Smooth muscle cell of the brain vasculature (primary cell): ENCODE results near the gene SETD3.

Source experiments
- DNase-seq: peaks from one replicate; pipeline ENCODE4 v3.0.0-alpha.2; 2012; ENCODE audit warnings: low read depth, low spot score

Gene SETD3

DNA sequence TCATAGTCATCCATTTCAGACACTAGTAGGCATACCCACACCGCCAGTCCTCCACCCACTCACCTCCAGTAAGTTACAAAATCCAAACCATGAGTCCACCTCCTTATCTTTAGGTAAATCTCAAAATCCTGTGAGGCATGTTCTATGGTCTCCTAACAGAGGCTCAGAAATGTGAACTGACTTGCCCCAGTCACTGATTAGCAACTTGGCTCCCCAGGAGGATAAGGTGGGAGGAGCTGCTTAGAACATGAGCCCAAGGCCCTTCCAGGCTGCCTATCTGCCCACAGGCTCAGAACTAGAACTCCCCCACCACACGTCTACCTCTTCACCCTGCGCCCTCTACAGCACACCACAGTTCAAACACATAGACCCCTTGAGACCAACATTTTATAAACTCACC lies 19.9 kb downstream of the SETD3 start:
- no peak for DNase-seq

DNA sequence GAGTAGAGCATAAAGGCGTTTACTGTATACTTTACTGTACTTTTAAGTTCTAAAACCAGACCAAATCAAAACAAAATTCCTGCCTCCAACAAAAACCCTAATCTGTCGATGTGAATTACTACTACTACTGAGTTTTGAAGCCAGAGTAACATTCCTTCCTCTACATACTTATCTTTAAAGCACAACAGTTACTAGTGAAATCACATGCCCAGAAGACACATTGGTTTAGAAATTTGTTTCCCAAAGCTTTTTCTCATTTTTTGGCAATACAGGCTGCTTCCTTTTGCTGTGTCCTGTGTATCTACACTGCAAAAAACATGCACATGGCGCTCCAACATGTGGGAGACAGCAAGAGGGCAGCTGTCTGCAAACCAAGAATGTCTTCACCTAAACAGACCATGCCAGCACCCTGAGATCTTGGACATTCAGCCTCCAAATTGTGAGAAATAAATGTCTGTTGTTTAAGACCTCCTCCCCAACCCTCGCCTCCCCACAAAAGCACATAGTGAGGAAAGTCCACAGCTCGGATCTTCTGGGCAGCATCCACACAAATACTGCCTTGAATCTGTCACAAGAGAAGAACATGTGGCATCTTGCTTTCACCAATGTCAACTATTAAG lies 21.1 kb downstream of the SETD3 start:
- no peak for DNase-seq

DNA sequence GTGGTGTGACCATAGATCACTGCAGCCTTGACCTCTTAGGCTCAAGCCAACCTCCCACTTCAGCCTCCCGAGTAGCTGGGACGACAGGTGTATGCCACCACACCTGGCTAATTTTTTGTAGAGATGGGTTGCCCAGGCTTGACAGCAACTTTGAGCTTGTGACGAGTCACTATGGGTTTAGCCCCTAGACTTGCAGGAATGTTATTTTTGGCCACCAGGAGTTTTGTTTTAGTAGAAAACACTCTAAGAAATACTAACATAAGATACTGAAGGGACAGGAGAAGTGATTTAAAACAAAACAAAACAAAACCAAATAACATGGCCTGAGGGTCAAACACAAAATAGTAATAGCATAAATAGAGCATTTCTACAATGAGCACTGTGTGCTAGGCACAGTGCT lies 26.4 kb downstream of the SETD3 start:
- no peak for DNase-seq

DNA sequence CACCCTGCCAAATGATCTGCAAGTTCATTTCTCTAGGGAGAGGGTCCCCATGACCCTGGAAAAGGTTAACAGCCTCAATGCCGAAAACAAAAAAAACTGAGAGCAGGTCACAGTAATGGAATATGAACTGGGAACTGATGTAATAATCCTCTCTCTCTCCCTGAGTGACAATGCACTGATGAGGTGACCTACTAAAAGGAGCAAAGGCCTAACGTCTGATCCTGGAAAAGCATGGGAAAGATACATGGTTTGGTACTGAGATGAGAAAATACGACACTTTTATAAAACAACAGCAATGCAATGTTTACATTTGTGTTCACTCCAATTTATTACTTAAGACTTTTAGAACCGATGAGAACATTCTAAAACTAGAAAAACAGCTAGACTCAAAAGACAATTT lies 27.7 kb downstream of the SETD3 start:
- DNase-seq = no peak

DNA sequence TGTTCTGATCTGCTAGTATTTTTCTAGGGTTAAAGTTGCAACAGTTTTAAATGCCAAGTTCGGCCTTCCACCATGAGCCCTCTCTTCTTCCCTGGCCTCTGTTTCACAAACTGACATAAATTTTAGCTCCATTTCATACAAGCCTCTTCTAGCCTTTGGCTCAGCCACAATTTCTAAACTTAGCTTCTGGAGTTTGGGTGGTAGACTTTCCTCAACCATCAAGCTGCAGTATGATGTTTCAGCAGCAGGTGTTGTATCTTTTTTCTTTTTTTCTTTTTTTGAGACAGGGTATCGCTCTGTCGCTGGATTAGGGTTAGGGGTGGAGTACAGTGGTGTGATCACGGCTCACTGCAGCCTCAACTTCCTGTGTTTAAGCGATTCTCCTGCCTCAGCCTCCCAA lies 29.4 kb downstream of the SETD3 start:
- DNase-seq = no peak

DNA sequence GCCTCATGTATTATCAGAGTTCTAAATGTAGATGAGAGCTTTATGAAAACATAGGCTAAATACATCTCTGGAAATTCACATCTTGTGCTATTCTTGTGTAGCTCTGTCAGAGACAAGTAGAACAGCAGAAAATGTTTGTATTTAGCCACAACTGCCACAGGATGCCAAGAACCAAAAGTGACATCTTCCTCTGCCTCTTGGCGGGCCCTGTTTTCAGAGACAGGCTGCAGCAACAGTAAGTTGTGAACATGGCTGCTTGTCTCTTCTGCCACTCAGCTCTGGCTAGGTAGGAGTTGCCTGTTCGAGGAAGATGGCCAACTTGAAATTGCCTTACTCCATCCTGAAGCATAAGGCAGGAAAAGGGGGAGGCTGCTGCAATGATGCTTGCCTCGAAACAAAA lies 30.4 kb downstream of the SETD3 start:
- DNase-seq = no peak

DNA sequence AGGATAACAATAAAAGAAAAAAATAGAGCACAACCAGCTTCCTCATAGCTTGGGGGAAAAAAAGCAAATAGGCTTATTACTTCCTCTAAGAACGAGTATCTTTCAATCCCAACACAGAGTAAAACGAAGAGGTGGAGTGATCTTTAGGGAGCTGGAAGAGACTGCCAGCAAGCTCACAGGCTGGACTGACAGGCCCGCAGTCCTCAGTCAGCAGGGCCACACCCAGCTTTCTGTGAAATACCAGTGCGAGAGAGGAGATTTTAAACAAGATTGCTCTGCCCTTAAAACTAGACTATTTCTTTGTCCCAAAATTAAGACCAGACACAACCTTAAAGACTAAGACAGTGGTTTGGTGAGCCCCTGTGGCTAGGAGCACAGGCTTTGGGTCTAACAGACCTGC lies 32.9 kb downstream of the SETD3 start:
- no peak for DNase-seq

DNA sequence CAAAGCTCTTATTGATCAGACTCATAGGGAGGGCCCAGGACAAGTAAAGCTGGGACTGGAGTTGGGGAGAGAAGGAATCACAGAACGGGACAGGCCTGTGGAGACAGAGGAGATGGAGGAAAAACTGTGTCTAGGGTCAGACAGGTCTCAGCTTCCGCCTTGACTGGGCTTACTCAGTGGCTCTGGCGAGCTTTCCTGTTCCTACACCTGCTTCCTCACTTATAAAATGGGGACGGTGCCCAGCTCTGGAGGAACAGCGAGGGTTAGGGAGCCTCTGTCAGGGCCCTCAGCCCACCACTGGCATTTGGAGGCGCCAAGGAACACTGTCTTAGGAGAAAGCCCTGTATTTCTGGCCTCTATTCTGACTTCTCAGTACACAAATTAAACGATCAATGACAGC lies 34.7 kb downstream of the SETD3 start:
- no peak for DNase-seq

DNA sequence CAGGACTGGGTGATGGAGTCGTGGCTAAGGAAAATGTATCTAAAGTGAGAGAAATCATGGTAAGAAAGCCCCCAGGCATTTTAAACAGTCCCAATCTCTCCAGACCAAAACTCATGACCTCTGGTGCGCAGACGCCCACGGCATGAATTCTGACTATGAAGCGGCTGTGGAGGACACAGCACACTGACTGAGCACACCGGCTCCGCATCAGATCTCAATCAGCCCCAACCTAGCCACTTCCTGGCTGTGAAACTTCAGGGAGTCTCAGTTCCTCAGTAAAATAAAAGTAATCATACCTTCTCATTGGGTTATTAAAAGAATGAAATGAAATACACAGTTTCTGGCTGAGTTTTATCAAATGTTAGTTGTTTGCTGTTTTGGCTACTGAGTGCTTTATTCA lies 38.7 kb downstream of the SETD3 start:
- DNase-seq = no peak

DNA sequence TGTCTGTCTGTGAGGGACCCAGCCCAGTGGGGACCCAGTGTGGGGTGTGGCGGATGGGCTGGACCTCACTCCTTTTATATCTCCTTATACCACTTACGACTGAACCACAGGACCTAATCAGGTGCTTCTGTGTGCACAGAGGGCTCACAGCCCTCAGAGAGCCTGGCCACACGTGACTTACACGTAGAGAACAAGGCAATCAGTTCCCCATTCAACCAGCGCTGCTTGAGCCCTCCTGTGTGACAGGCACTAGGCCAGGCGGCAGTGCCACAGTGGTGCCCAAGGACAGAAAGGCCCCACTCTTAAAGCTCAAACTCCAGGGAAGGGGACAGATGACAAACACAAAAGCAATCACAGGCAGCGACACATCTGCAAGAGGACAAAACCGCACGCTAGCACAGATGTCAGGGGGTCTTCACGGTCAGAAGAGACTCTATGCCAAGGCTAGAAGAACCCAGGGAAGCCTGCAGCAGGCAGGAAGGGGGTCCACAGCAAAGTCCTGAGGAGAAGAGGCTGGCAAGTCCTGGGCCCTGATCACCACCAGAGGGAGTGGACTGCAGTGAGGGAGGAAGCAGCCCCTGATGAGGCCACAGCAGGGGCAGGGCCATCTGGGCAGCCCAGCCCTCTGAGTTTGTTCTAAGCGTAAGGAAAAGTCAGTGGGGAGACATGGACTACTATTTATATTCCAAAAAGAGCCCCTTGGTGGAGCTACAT lies 39.3 kb downstream of the SETD3 start:
- no peak for DNase-seq

DNA sequence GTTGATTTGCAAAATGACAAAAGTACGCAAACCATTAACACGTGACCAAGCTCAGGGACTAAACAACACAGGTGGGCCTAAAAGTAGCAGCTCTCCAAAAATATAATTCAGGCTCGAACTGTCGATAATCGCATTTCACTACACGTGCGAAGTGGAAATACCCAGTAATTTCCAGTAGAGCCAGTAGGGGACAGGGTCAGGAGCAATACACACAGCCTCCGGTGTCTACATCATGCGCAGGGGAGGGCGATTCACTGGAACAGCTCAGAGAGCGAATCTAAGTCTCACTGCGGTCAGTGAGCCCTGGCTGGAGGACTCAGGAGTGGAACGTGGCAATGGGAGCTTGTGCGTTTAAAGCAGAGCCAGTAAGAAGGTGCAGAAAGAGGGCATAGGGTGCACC lies 40.4 kb downstream of the SETD3 start:
- DNase-seq = no peak

DNA sequence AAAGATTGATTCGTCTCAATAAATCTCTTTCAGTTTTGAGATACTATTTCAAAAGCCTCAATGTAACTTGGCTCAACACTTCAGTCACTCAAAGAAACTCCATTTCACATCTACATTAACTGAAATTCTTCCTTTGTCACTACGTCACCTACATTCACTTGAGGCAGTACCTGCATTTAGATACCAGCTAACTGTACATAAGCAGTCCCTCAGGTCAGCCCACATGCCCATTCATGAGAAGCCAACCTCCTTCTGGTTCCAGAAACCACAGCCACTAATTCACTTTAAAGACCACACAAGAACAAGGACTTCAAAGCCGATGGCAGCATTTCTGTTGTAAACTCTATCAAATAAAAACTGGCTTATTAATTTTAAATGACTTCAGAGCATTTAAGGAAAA lies 43.0 kb downstream of the SETD3 start:
- DNase-seq = no peak

DNA sequence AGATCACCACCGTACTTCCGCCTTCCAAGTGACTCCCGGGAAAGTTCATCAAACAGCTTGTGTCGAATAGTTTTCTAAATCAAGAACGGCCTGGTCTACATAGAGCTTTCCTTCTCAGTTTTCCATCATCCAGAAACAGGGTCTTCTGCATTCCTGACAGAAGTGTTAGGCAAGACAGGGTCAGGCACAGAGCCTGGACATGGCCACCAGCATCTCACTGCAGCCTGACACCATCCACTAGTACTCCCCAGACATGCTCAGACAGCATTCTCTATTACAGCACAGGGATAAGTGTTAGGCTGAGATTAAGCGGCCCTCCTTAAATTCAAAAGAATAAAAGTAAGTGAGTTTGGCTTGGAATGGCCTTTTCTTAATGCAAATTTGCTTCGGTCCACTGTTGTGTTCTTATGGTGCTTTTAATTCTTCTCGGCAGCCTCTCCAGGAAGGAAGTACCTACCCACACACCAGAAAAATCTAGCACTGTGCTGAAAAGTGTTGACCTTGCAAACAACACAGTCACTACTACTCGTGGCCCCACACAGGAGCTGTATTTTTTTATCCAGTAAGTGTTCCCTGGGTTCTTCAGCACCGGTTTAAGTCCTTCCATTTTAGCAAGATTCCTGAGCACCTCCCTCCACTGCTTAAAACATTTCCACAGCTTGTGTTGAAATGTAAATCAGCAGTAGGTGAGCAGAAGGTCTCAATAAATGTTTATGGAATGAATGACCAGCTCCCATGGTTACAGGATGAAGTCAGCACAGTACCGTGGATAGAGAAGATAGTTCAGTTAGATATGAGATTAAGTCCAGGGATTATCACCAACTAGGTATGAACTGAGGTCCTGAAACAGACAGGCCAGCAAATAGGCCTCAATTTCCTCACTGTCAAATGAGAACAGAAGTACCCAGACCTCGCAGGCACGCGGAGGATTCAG lies 44.1 kb downstream of the SETD3 start:
- no peak for DNase-seq

DNA sequence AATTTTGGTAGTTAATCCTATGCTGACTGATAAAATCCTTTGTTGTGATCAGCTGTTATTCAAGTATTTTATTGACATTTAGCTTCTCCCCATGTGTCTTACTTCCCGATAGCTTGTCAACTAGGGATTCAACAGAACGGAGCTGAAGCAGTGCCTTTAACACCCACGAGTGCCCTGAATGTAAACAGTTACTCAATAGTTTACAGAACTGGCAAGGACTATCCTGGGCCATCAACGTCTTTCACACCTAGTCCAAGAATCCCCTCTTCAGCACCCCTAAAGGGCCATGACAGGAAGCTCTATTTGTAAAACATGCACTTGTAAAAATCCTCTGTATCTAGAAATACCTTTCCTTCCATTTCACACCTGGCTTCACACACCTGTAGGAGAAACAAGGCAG lies 45.3 kb downstream of the SETD3 start:
- DNase-seq = no peak

DNA sequence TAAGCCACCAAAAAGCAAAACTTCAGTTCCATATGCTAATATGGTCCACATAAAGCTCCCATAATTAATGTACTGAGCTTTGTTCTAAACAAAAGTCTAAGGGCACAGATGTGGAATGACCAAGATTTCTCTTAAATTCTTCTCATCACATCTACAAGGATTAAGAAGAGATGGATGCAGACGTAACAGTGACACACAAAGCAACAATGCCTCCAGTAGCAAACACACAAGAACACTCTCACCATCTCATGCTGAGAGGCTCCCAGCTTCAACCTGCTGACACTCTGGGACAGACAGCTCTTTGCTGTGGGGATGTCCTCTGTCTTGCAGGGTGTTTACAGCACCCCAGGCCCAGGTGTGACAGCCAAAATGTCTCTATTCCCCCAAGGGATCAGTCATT lies 48.2 kb downstream of the SETD3 start:
- DNase-seq = no peak

DNA sequence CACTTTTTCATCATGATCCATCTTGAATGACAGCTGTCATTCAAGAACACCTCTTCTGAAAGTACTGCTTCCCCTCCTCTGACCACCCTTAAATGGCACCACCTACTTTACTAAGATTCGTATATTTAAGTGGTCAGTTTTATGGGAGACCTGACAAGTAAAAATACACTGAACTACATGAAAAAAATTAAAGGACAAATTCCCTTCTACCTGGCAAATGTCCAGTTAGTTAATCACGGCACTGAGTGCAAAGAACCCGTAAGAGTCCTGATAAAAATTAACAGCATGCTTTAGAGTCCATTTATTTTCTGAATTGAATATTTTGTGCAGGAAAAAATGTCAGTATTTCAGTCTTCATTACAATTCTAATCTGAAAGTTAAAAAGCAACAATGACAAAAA lies 48.7 kb downstream of the SETD3 start:
- no peak for DNase-seq

DNA sequence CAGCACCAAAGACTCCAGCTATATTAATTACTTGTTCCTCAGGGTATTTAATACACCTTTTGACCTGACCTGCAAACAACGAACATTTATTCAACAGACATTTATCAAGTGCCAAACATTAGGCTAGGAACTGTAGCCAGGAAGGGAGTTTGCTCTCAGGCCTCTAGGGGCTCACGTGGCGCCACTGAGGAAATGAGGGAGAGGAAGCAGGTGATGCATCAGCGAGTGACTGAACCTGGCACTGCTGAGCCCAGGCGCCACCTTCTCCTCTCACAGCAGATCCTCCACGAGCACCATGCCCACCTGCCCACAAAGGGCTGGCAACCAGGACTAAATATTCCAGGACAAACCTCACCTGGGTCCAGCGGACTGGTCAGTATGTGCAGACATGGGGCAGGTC lies 50.2 kb downstream of the SETD3 start:
- no peak for DNase-seq

DNA sequence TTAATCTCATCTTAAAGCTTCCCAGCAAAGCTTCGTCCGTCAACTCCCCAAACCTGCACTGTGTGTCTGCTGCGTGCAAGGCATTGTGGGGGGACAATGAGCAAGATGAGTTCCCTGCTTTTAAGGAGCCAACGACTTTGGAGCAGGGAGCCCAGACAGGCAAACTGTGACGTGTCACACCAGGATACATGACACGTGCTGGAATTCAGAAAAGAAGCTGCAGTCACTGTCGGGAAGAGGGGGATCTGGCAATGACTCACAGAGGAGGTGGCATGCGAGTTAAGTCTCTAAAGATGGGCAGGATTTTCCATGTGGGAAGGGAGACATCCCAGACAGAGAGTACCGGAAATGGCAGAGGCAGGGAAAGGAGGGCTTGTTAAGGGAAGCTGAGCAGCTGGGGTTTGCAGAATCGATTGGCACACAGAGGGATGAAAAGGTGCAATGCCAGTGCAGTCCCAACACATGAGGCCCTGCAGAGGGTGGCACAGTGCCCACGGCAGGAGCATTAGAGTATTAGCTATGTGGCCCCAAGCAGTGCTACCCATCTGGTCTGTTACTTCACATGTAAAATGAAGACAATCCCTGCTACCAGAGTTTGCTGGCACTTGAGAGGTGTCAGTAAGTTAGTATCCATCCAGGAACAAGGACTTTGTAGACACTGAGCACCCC lies 52.9 kb downstream of the SETD3 start:
- DNase-seq = no peak

DNA sequence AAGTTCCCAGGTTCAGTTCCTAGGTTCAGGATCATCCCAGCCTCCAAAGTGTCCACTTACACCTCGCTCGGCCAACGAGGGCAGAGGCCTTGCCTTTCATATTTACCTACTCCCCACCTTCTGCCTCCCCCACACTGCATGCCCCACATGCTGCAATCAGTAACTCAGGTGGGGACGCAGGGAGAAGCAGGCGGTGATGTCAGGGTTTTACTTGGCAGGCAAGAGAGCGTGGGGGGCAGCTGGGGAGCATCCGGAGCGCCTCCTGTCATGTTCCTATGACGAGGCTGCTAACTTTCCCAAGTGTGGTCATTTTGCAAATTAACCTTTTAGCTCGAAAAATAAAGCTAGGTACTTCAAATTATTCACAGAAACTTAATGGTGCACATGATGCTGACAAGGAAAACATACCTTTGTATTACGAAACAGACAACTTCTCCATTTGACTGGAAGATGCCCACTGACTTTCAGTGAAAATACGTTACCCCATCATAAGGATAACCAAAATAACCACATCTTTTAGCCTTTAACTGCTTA lies 53.8 kb downstream of the SETD3 start:
- DNase-seq = no peak

DNA sequence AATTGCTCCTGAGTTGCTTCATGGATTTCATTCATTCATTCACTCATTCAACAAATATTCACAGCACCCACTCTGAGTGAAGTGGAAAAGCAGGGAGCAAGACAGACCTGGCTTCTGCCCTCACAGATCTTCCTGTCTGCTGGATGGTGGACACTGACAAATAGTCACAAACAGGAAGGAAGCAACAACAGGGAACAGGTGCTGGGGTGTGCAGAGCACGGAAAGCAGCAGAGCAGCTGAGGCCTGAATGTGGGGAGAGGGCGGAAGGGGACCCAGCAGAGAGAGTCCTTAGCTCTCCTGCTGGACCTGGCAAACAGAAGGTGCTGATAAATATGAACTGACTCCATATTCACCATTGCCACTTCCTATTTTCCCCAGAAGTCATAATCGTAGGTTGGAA lies 54.4 kb downstream of the SETD3 start:
- DNase-seq = no peak

DNA sequence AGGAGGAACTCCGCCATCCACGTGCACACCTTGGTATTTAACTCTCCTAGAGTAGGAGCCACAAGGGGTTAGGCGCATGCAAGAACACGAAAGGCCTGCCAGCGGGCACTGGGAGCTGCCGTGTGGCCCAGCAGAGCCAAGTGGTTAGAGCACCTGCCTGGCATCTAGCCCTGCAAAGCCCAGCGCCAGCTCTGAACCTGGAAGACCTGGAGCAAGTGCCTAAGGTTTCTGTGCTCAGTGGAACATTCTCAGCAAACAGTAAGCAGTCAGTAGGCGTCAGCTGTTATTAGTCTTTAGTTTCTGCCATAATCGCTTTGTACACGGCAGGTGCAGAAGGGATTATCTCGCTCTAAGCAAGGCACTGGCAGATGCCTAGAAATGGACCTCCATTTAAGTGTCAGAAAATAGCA lies 55.4 kb downstream of the SETD3 start:
- DNase-seq = no peak

DNA sequence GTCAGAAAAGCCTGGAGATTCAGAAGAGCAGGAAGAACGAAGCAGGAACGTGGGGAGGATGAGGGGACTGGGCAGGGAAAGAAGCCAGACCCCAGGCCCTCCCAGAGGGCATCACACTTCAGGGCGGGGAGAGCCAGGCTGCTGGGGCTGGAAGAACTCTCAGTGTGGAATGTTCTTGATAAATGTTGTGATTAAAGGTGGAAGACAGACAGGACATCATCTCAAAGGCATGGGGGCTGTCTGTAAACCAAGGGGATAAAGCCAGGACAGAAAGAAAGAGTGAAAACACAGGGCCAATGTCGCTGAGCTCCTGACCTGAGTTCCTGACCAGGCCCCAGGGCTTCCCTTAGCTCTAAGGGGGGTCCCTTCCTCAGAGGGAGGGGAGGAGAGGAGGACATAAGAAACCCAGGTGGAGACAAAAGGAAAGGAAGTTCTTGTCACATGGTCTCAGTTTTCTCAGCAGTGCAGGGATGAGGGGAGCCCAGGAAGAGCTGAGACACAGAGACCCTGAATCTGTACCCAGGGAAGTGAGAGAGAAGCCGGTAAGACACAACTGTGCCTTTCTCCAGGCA lies 56.3 kb downstream of the SETD3 start:
- DNase-seq = no peak
